ENCODE results near the gene EMP3. TPM values are rescaled to one million over a fixed set of nuclear protein-coding genes. Genes with fewer than 3 reads are reported as not detected.

The EMP3 gene
- total and polyA plus RNA-seq, 2 of the 13 experiments (the other 11 are each of a cell fraction or from before 2014, with no cell fraction given): 2.2 to 7.8 TPM

DNA sequence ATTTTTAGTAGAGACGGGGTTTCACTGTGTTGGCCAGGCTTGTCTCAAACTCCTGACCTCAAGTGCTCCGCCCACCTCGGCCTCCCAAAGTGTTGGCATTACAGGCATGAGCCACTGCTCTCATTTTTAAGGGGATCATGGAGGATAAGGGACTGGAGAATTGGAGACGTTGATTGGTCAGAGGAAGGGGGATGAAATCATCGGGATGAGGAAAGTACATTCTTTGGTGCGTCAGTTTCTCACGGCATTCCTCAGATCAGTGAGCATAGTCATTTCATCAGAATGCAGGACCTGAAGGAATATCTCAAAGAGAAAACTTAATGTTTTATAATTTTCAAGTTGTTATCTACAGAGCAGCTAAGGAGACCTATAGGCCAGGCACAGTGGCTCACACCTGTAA is 41.4 kb upstream of the EMP3 start:
- Histone ChIP-seq H3K36me3 (replicated peaks in 1 of 2; ENCODE audit: control insufficient read depth in 1 of 2, insufficient read depth in 2 of 2, low read length in 2 of 2) (peaks cover 12 to 41% of the 10 kb centered on the region in 2 experiments), H3K4me2 (ENCODE audit: low read depth, low read length) (no peak overlapping the region), H3K79me2 (ENCODE audit: insufficient read depth, low read length) (no peaks in the 10 kb centered on the region), H3K27ac (ENCODE audit: extremely low read length, insufficient read depth, low read length) (no peak overlapping the region), H3K9ac (ENCODE audit: insufficient read depth, low read depth, low read length) (no peak overlapping the region), H4K20me1 (ENCODE audit: insufficient read depth, low read length) (no peaks in the 10 kb centered on the region), H3K27me3 (ENCODE audit: control insufficient read depth in 1 of 2, insufficient read depth in 2 of 2, low read length in 2 of 2) (no peaks in the 10 kb centered on the region), H3K4me3 (replicated peaks in 1 of 3; ENCODE audit: insufficient read depth in 1 of 3, low read depth in 2 of 3, low read length in 3 of 3) (no peak overlapping the region), H2AFZ (ENCODE audit: low read length) (no peak overlapping the region), H3K4me1 (ENCODE audit: insufficient read depth, low read length) (no peaks in the 10 kb centered on the region), H3K9me3 (ENCODE audit: low read length) (peaks cover 8% of the 10 kb centered on the region)
- ATAC-seq: no peak
- BruUV-seq (replicated peaks): no TSS peak
- no peak for DNase-seq (ENCODE audit: low spot score)
- intact Hi-C loops (cut with micrococcal nuclease; ENCODE audit: unreplicated experiment): no loop called here
- in situ Hi-C loops (cut with HindIII; ENCODE audit: extremely low pct_ligation_motif_present, low pct_unique_long_range_greater_than_20kb): no loop called here
- CTCF ChIA-PET (ENCODE audit: low intra/inter-chr PET ratio, low total read pairs): no interaction called here
- POLR2A ChIA-PET: no interaction called here
- over 99% methylated on average over 7 of the region's 7 CpGs for WGBS (ENCODE audit: low lambda C conversion rate)
- TF ChIP-seq, protein P1, sequence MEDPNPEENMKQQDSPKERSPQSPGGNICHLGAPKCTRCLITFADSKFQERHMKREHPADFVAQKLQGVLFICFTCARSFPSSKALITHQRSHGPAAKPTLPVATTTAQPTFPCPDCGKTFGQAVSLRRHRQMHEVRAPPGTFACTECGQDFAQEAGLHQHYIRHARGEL (CRISPR knock-in tag; IDR thresholded peaks at IDR 0.05): no peak
- TF ChIP-seq MATR3 (CRISPR knock-in tag; IDR thresholded peaks at IDR 0.05): no peak
- TF ChIP-seq, protein P2, sequence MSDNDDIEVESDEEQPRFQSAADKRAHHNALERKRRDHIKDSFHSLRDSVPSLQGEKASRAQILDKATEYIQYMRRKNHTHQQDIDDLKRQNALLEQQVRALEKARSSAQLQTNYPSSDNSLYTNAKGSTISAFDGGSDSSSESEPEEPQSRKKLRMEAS (IDR thresholded peaks at IDR 0.05): no peak
- no peak for TF ChIP-seq ZNF274 (CRISPR knock-in tag; IDR thresholded peaks at IDR 0.05)
- no peak for TF ChIP-seq HOXD1 (CRISPR knock-in tag; IDR thresholded peaks at IDR 0.05)
- TF ChIP-seq ATM (IDR thresholded peaks at IDR 0.05; ENCODE audit: borderline replicate concordance): no peak
- TF ChIP-seq ZFP82 (CRISPR knock-in tag; IDR thresholded peaks at IDR 0.05; ENCODE audit: borderline replicate concordance): no peak
- no peak for TF ChIP-seq ZNF234 (CRISPR knock-in tag; conservative IDR thresholded peaks at IDR 0.05)
- no peak for TF ChIP-seq NR2F2 (IDR thresholded peaks at IDR 0.05; ENCODE audit: borderline replicate concordance, low read depth)
- TF ChIP-seq, protein P3, sequence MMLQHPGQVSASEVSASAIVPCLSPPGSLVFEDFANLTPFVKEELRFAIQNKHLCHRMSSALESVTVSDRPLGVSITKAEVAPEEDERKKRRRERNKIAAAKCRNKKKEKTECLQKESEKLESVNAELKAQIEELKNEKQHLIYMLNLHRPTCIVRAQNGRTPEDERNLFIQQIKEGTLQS (CRISPR knock-in tag; IDR thresholded peaks at IDR 0.05): no peak
- TF ChIP-seq REXO4 (CRISPR knock-in tag; IDR thresholded peaks at IDR 0.05; ENCODE audit: borderline replicate concordance): no peak
- no peak for TF ChIP-seq ZNF839 (CRISPR knock-in tag; IDR thresholded peaks at IDR 0.05; ENCODE audit: borderline replicate concordance)
- TF ChIP-seq TEAD3 (CRISPR knock-in tag; optimal IDR thresholded peaks at IDR 0.05; ENCODE audit: borderline replicate concordance): no peak
- FAIRE-seq: no peak
